ENCODE data around the gene ZBBX.

Gene ZBBX

GRCh38 chr3:167302678-167303077, 77.4 kb downstream of the ZBBX start:
- Histone ChIP-seq H3K14ac (ENCODE audit: low read length in 2 of 2) (no peak overlapping the region), H3K18ac (ENCODE audit: low read depth in 1 of 2, low read length in 2 of 2) (no peak overlapping the region), H3K9me3 (ENCODE audit: control insufficient read depth, low read length) (no peaks in the 10 kb centered on the region), H2AK5ac (ENCODE audit: low read length, severe bottlenecking) (no peak overlapping the region), H2BK5ac (ENCODE audit: low read depth, low read length, poor library complexity, severe bottlenecking) (no peak overlapping the region), H3K79me1 (replicated peaks; ENCODE audit: low read length, poor library complexity, severe bottlenecking) (no peaks in the 10 kb centered on the region), H4K91ac (ENCODE audit: low read length) (no peak overlapping the region), H3K27me3 (ENCODE audit: control insufficient read depth in 1 of 2, insufficient read depth in 1 of 2, low read length in 2 of 2) (no peaks in the 10 kb centered on the region), H3K23ac (ENCODE audit: low read length in 2 of 2) (no peak overlapping the region), H3K4me2 (ENCODE audit: low read length, poor library complexity, severe bottlenecking) (no peak overlapping the region), H2BK12ac (ENCODE audit: low read length in 2 of 2) (no peak overlapping the region), H2AFZ (ENCODE audit: low read depth, low read length) (no peak overlapping the region), H3K27ac (ENCODE audit: low read length, poor library complexity, severe bottlenecking) (no peak overlapping the region), H4K8ac (ENCODE audit: low read length) (no peak overlapping the region), H3K4me3 (ENCODE audit: insufficient read depth in 1 of 2, low read depth in 1 of 2, low read length in 2 of 2) (no peak overlapping the region), H3K4ac (ENCODE audit: low read depth in 1 of 2, low read length in 2 of 2) (no peak overlapping the region), H2BK15ac (ENCODE audit: low read depth, poor library complexity, severe bottlenecking) (no peak overlapping the region), H3K9ac (ENCODE audit: low read length) (no peak overlapping the region), H3K36me3 (ENCODE audit: control insufficient read depth in 1 of 2, insufficient read depth in 2 of 2, low read depth in 1 of 2, low read length in 2 of 2) (no peaks in the 10 kb centered on the region), H2BK120ac (ENCODE audit: low read depth, low read length) (no peak overlapping the region), H3K4me1 (ENCODE audit: control insufficient read depth, insufficient read depth, low read depth, low read length) (no peaks in the 10 kb centered on the region)
- DNase-seq, result peak; percentile 4
- 33% methylated on average over 2 of the region's 2 CpGs for WGBS

GRCh38 chr3:167300207-167300606, 79.9 kb downstream of the ZBBX start:
- Histone ChIP-seq H4K91ac (ENCODE audit: low read length) (no peak overlapping the region), H3K23ac (ENCODE audit: low read length in 2 of 2) (no peak overlapping the region), H3K36me3 (ENCODE audit: control insufficient read depth in 1 of 2, insufficient read depth in 2 of 2, low read depth in 1 of 2, low read length in 2 of 2) (no peaks in the 10 kb centered on the region), H3K79me1 (replicated peaks; ENCODE audit: low read length, poor library complexity, severe bottlenecking) (no peaks in the 10 kb centered on the region), H3K27ac (ENCODE audit: low read length, poor library complexity, severe bottlenecking) (no peak overlapping the region), H3K9me3 (ENCODE audit: control insufficient read depth, low read length) (no peaks in the 10 kb centered on the region), H3K4me1 (ENCODE audit: control insufficient read depth, insufficient read depth, low read depth, low read length) (no peaks in the 10 kb centered on the region), H3K4me3 (ENCODE audit: insufficient read depth in 1 of 2, low read depth in 1 of 2, low read length in 2 of 2) (no peak overlapping the region), H3K9ac (ENCODE audit: low read length) (no peak overlapping the region), H2BK15ac (ENCODE audit: low read depth, poor library complexity, severe bottlenecking) (no peak overlapping the region), H3K14ac (ENCODE audit: low read length in 2 of 2) (no peak overlapping the region), H2BK5ac (ENCODE audit: low read depth, low read length, poor library complexity, severe bottlenecking) (no peak overlapping the region), H3K4ac (ENCODE audit: low read depth in 1 of 2, low read length in 2 of 2) (no peak overlapping the region), H3K4me2 (ENCODE audit: low read length, poor library complexity, severe bottlenecking) (no peak overlapping the region), H3K18ac (ENCODE audit: low read depth in 1 of 2, low read length in 2 of 2) (no peak overlapping the region), H4K8ac (ENCODE audit: low read length) (no peak overlapping the region), H2AK5ac (ENCODE audit: low read length, severe bottlenecking) (no peak overlapping the region), H2AFZ (ENCODE audit: low read depth, low read length) (no peak overlapping the region), H3K27me3 (ENCODE audit: control insufficient read depth in 1 of 2, insufficient read depth in 1 of 2, low read length in 2 of 2) (no peaks in the 10 kb centered on the region), H2BK12ac (ENCODE audit: low read length in 2 of 2) (no peak overlapping the region), H2BK120ac (ENCODE audit: low read depth, low read length) (no peak overlapping the region)
- DNase-seq, result no peak

- no peak overlapping the region for H3K18ac ChIP-seq (ENCODE audit: low read depth in 1 of 2, low read length in 2 of 2)
- WGBS, result 81% methylated on average over 8 of the region's 8 CpGs
- H2AK5ac ChIP-seq (ENCODE audit: low read length, severe bottlenecking), result no peak overlapping the region
These were observed 90.7 kb downstream of the ZBBX start for GRCh38 chr3:167289435-167289834.

GRCh38 chr3:167288737-167289136, 91.4 kb downstream of the ZBBX start:
- H3K4me3 ChIP-seq (ENCODE audit: insufficient read depth in 1 of 2, low read depth in 1 of 2, low read length in 2 of 2), result no peak overlapping the region
- no peak overlapping the region for H2AK5ac ChIP-seq (ENCODE audit: low read length, severe bottlenecking)
- H3K9me3 ChIP-seq (ENCODE audit: control insufficient read depth, low read length), result no peaks in the 10 kb centered on the region
- H3K36me3 ChIP-seq (ENCODE audit: control insufficient read depth in 1 of 2, insufficient read depth in 2 of 2, low read depth in 1 of 2, low read length in 2 of 2), result no peaks in the 10 kb centered on the region
- H2AFZ ChIP-seq (ENCODE audit: low read depth, low read length), result no peak overlapping the region
- H3K27me3 ChIP-seq (ENCODE audit: control insufficient read depth in 1 of 2, insufficient read depth in 1 of 2, low read length in 2 of 2), result no peaks in the 10 kb centered on the region
- no peak for DNase-seq
- no peaks in the 10 kb centered on the region for H3K79me1 ChIP-seq (replicated peaks; ENCODE audit: low read length, poor library complexity, severe bottlenecking)
- no peak overlapping the region for H3K27ac ChIP-seq (ENCODE audit: low read length, poor library complexity, severe bottlenecking)
- H3K18ac ChIP-seq (ENCODE audit: low read depth in 1 of 2, low read length in 2 of 2), result no peak overlapping the region
- no peak overlapping the region for H4K8ac ChIP-seq (ENCODE audit: low read length)
- no peak overlapping the region for H3K23ac ChIP-seq (ENCODE audit: low read length in 2 of 2)
- H2BK12ac ChIP-seq (ENCODE audit: low read length in 2 of 2), result no peak overlapping the region
- H3K14ac ChIP-seq (ENCODE audit: low read length in 2 of 2), result no peak overlapping the region
- H3K4me2 ChIP-seq (ENCODE audit: low read length, poor library complexity, severe bottlenecking), result no peak overlapping the region
- H2BK5ac ChIP-seq (ENCODE audit: low read depth, low read length, poor library complexity, severe bottlenecking), result no peak overlapping the region
- no peak overlapping the region for H3K9ac ChIP-seq (ENCODE audit: low read length)
- H2BK120ac ChIP-seq (ENCODE audit: low read depth, low read length), result no peak overlapping the region
- no peak overlapping the region for H2BK15ac ChIP-seq (ENCODE audit: low read depth, poor library complexity, severe bottlenecking)
- no peak overlapping the region for H3K4ac ChIP-seq (ENCODE audit: low read depth in 1 of 2, low read length in 2 of 2)
- H3K4me1 ChIP-seq (ENCODE audit: control insufficient read depth, insufficient read depth, low read depth, low read length), result no peaks in the 10 kb centered on the region
- no peak overlapping the region for H4K91ac ChIP-seq (ENCODE audit: low read length)

More at GRCh38 chr3:167289435-167289834, 90.7 kb downstream of the ZBBX start:
- H2AFZ ChIP-seq (ENCODE audit: low read depth, low read length), result no peak overlapping the region
- H3K14ac ChIP-seq (ENCODE audit: low read length in 2 of 2), result no peak overlapping the region
- H3K79me1 ChIP-seq (replicated peaks; ENCODE audit: low read length, poor library complexity, severe bottlenecking), result no peaks in the 10 kb centered on the region
- H3K4ac ChIP-seq (ENCODE audit: low read depth in 1 of 2, low read length in 2 of 2), result no peak overlapping the region
- peak overlapping the region; percentile 65 for H4K91ac ChIP-seq (ENCODE audit: low read length)
- H2BK12ac ChIP-seq (ENCODE audit: low read length in 2 of 2), result no peak overlapping the region
- H3K9ac ChIP-seq (ENCODE audit: low read length), result no peak overlapping the region
- H3K27ac ChIP-seq (ENCODE audit: low read length, poor library complexity, severe bottlenecking), result no peak overlapping the region
- no peak overlapping the region for H3K4me2 ChIP-seq (ENCODE audit: low read length, poor library complexity, severe bottlenecking)
- no peaks in the 10 kb centered on the region for H3K9me3 ChIP-seq (ENCODE audit: control insufficient read depth, low read length)
- H4K8ac ChIP-seq (ENCODE audit: low read length), result no peak overlapping the region
- no peak overlapping the region for H3K4me3 ChIP-seq (ENCODE audit: insufficient read depth in 1 of 2, low read depth in 1 of 2, low read length in 2 of 2)
- H3K36me3 ChIP-seq (ENCODE audit: control insufficient read depth in 1 of 2, insufficient read depth in 2 of 2, low read depth in 1 of 2, low read length in 2 of 2), result no peaks in the 10 kb centered on the region
- H2BK5ac ChIP-seq (ENCODE audit: low read depth, low read length, poor library complexity, severe bottlenecking), result no peak overlapping the region
- H2BK15ac ChIP-seq (ENCODE audit: low read depth, poor library complexity, severe bottlenecking), result no peak overlapping the region
- no peak overlapping the region for H3K23ac ChIP-seq (ENCODE audit: low read length in 2 of 2)
- no peaks in the 10 kb centered on the region for H3K4me1 ChIP-seq (ENCODE audit: control insufficient read depth, insufficient read depth, low read depth, low read length)
- DNase-seq, result no peak
- no peak overlapping the region for H2BK120ac ChIP-seq (ENCODE audit: low read depth, low read length)
- no peaks in the 10 kb centered on the region for H3K27me3 ChIP-seq (ENCODE audit: control insufficient read depth in 1 of 2, insufficient read depth in 1 of 2, low read length in 2 of 2)
